Right atrium auricular region (tissue), 2 donors: ENCODE data around the gene LMCD1. TPM values are rescaled to one million over a fixed set of nuclear protein-coding genes. Genes with fewer than 3 reads are reported as not detected.
A peak's percentile ranks its signal among the peaks of the same experiment; 100 is the strongest.

ENCODE experiments used
- DNase-seq: peaks from one replicate; pipeline ENCODE4 v3.0.0-alpha.2; 2019; ENCODE audit warnings: low spot score
- H3K27ac ChIP-seq, 2 donors: fragments of 200-600 bp; sonication (generic); 1 replicate in 1 of 2; 2 replicates in 1 of 2; pipeline ENCODE4 v1.5.1; 2016 to 2019
- H3K27me3 ChIP-seq, 2 donors: fragments of 200-600 bp; sonication (generic); one replicate each; pipeline versions ENCODE4 v1.5.1 to v1.6.0; 2017 to 2019
- H3K36me3 ChIP-seq: fragments of 200-600 bp; sonication (generic); one replicate; pipeline ENCODE4 v1.5.1; 2016
- H3K4me1 ChIP-seq, 2 donors: fragments of 200-600 bp; sonication (generic); one replicate each; pipeline versions ENCODE4 v1.5.1 to v1.6.0; 2017 to 2019
- H3K4me3 ChIP-seq, 2 donors: fragments of 200-600 bp; sonication (generic); 1 replicate in 1 of 2; 2 replicates in 1 of 2; pipeline ENCODE4 v1.5.1; 2017 to 2019; ENCODE audit warnings: mild to moderate bottlenecking in 1 of 2, moderate library complexity in 1 of 2
- H3K9me3 ChIP-seq, 2 donors: fragments of 200-600 bp; sonication (generic); one replicate each; pipeline ENCODE4 v1.5.1; 2019
- total RNA-seq, 2 donors: library from RNA; depleted of rRNA; stranded (reverse); fragments of >200 nt; gene quantifications; one replicate each; pipeline ENCODE4 v1.1.0, GENCODE V29; 2016
- TF ChIP-seq, protein P1 (sequence below), 2 donors: fragments of 200-600 bp; sonication (generic); IDR thresholded peaks; one replicate each; pipeline ENCODE4 v1.5.1; 2019; ENCODE audit warnings: antibody characterized with exemption in 2 of 2

LMCD1 gene
- total RNA-seq, 2 donors from 2014 or later, result 73.5 to 79.0 TPM

DNA sequence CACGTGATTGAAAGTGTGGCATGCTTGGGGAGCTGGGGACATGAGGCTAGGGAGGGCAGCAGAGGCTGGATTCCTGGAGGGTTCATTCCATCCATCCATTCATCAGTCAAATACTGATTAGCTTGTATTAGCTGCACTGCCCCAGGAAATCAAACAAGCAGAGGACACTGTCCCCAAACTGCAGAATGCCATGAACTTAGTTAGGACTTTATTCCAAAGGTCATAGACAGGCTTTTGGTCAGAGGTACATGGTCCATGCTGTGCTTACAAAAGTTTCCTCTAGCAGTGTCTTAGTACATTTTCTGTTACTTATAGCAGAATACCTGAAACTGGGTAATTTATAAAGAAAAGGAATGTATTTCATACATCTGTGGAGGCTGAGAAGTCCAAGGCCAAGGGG lies 47.7 kb downstream of the LMCD1 start:
- H3K27ac ChIP-seq, result peak overlapping the region in 1 of 2 donors; percentile 68
- peaks cover 70% of the 10 kb centered on the region for H3K36me3 ChIP-seq
- no peak for DNase-seq
- H3K9me3 ChIP-seq, result no peaks in the 10 kb centered on the region
- peaks cover 0 to 42% of the 10 kb centered on the region in 2 donors for H3K4me1 ChIP-seq
- no peak overlapping the region for H3K4me3 ChIP-seq
- no peaks in the 10 kb centered on the region for H3K27me3 ChIP-seq
- TF ChIP-seq, protein P1, sequence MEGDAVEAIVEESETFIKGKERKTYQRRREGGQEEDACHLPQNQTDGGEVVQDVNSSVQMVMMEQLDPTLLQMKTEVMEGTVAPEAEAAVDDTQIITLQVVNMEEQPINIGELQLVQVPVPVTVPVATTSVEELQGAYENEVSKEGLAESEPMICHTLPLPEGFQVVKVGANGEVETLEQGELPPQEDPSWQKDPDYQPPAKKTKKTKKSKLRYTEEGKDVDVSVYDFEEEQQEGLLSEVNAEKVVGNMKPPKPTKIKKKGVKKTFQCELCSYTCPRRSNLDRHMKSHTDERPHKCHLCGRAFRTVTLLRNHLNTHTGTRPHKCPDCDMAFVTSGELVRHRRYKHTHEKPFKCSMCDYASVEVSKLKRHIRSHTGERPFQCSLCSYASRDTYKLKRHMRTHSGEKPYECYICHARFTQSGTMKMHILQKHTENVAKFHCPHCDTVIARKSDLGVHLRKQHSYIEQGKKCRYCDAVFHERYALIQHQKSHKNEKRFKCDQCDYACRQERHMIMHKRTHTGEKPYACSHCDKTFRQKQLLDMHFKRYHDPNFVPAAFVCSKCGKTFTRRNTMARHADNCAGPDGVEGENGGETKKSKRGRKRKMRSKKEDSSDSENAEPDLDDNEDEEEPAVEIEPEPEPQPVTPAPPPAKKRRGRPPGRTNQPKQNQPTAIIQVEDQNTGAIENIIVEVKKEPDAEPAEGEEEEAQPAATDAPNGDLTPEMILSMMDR (IDR thresholded peaks at IDR 0.05), result no peak

DNA sequence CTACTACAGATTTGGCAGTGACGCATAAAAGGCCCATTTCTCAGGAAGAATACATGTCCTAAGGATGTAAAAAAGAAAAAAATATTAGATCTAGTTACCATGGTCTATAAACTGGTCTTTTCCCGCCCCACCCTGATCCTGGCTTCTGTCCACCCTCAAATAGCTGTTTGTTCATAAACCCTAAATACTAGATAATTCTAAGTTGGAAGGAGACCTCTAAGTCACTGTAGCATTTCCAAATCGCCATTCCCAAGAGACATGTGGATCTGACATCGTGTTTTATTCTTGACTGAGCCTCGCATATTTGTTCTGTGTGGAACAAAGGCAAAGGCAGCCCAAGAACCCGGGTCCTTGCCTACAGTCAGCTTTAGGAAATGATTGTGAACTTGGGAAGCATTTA lies 49.0 kb downstream of the LMCD1 start:
- TF ChIP-seq, protein P1 (IDR thresholded peaks at IDR 0.05), result no peak
- no peak overlapping the region for H3K4me3 ChIP-seq
- peak; percentile 83 for DNase-seq
- peaks cover 72% of the 10 kb centered on the region for H3K36me3 ChIP-seq
- H3K9me3 ChIP-seq, result no peaks in the 10 kb centered on the region
- H3K4me1 ChIP-seq, result peaks cover 0 to 52% of the 10 kb centered on the region in 2 donors
- no peaks in the 10 kb centered on the region for H3K27me3 ChIP-seq
- H3K27ac ChIP-seq, result peak overlapping the region; percentile 6 to 68

DNA sequence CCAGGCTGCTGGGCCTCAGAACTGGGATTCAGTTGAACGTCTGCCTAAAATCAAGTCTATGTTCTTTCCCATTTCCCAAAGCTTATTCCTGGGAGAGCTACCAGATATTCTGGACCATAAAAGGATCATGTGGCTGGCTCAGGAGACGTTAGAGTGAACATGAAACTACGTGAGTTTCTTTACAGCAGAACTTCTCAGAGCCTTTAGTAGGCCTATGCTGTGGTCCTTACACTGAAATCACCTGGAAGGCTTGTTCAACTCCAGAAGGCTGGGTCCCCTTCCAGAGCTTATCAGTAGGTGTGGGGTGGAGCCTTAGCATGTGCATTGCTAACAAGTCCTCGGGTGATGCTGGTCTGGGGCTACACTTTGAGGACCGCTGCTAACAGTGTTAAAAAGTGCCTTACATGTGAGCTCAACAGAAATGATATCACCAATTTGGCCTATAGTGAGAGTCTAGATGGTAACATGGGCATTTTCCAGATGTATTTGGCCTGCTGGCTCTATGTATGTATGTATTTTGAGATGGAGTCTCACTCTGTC lies 50.7 kb downstream of the LMCD1 start:
- TF ChIP-seq, protein P1 (IDR thresholded peaks at IDR 0.05), result no peak

DNA sequence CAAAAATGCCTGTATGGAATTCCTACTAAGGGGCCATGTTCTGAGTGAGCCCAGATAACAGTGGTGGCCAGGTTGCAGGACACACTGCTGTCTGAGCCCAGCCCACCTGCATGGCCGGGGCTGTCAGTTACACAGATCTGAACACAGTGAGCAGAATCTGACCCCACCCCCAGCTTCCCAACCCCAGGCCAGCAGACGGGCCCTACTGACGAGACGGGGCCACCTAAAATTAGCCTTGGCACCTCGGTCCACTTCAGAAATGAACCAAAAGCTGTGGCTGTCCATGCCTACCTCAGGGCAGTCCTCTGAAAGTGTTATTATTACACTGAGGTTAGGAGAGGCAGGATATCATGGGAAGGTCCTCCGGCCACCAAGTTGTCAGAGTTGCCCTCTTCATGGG lies 51.8 kb downstream of the LMCD1 start:
- TF ChIP-seq, protein P1 (IDR thresholded peaks at IDR 0.05), result no peak
- H3K4me1 ChIP-seq, result peaks cover 0 to 78% of the 10 kb centered on the region in 2 donors
- DNase-seq, result no peak

More for the DNA sequence above, 50.7 kb downstream of the LMCD1 start:
- H3K4me1 ChIP-seq, result peaks cover 0 to 67% of the 10 kb centered on the region in 2 donors
- H3K27me3 ChIP-seq, result no peaks in the 10 kb centered on the region
- H3K36me3 ChIP-seq, result peaks cover 74% of the 10 kb centered on the region
- peak overlapping the region in 1 of 2 donors; percentile 14 for H3K27ac ChIP-seq
- H3K4me3 ChIP-seq, result no peak overlapping the region
- no peaks in the 10 kb centered on the region for H3K9me3 ChIP-seq
- DNase-seq, result no peak

DNA sequence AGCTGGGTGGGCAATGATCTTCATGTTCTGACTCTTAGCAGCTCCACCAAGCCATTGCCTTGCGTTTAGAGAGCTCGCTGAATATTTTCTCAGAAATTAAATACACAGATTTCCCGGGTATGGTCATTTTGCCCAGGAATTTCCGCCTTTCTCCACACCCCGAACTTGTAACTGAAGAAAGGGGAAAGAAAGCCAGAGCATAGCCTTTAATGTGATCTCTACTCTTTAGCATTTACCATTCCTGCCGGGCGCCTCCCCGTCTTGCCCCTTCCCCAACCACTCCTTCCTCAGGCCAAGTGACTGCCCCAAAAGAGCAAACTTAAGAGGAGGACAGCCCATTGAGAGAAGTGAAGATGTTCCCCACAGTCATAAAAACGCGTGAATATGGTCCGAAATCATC lies 53.1 kb downstream of the LMCD1 start:
- no peaks in the 10 kb centered on the region for H3K27me3 ChIP-seq
- H3K27ac ChIP-seq, result peak overlapping the region; percentile 64 to 70
- peaks cover 0 to 86% of the 10 kb centered on the region in 2 donors for H3K4me1 ChIP-seq
- TF ChIP-seq, protein P1 (IDR thresholded peaks at IDR 0.05), result no peak
- H3K36me3 ChIP-seq, result peaks cover 58% of the 10 kb centered on the region
- DNase-seq, result no peak
- no peak overlapping the region for H3K4me3 ChIP-seq
- no peaks in the 10 kb centered on the region for H3K9me3 ChIP-seq

More for the DNA sequence above, 51.8 kb downstream of the LMCD1 start:
- Histone ChIP-seq H3K9me3 (no peaks in the 10 kb centered on the region), H3K27ac (peak overlapping the region in 1 of 2 donors; percentile 27), H3K4me3 (no peak overlapping the region), H3K27me3 (no peaks in the 10 kb centered on the region), H3K36me3 (peaks cover 71% of the 10 kb centered on the region)
